NCI-H1694 (cell line): ENCODE measurements around the gene CCDC86.
"Not testable (repeated sequence)": the region's sequence is repeated elsewhere in the genome, so short reads cannot be mapped to it uniquely, and the experiment has no call there.

Source experiments
- DNase-seq: peaks from one replicate; lab custom pipeline; 2025; lab: John Stamatoyannopoulos, UW

The CCDC86 gene

GRCh38 chr11:60841797-60842667 lies at the start of gene CCDC86:
TSS of gene CCDC86 (plus strand) at chr11:60842113. CDS start at chr11:60842125, 12 bp downstream.
- DNase-seq: peak; percentile 77

- no peak for DNase-seq
These were observed 49.4 kb upstream of the CCDC86 start for GRCh38 chr11:60792521-60792920.

- DNase-seq: no peak
These were observed 46.6 kb upstream of the CCDC86 start for GRCh38 chr11:60795291-60795690.

- DNase-seq: no peak
These were observed 43.9 kb upstream of the CCDC86 start for GRCh38 chr11:60797846-60798630.

- DNase-seq: no peak
These were observed 43.3 kb upstream of the CCDC86 start for GRCh38 chr11:60798631-60799030.

DNA sequence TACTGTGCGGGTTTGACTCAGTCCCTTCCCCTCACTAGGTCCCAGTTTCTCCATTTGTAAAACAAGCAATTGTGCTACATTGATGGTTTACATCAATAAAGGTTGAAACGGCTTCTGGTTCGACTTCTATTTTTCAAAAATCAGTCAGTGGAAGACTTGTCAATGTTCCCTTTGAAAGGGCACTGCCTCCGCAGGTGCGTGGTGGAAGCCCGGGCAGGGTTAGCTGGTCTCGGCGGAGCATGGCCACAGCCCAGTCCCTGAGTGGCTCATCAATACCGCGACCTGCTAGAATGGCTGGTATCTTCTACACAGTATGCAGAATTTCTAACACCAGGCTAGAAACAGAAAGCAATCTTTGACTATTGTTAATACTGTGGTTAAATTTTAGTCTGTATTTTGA lies 40.7 kb upstream of the CCDC86 start:
- DNase-seq: no peak

GRCh38 chr11:60803273-60803936 lies 38.5 kb upstream of the CCDC86 start:
- DNase-seq: no peak

- no peak for DNase-seq
These were observed 32.7 kb upstream of the CCDC86 start for GRCh38 chr11:60809249-60809648.

DNA sequence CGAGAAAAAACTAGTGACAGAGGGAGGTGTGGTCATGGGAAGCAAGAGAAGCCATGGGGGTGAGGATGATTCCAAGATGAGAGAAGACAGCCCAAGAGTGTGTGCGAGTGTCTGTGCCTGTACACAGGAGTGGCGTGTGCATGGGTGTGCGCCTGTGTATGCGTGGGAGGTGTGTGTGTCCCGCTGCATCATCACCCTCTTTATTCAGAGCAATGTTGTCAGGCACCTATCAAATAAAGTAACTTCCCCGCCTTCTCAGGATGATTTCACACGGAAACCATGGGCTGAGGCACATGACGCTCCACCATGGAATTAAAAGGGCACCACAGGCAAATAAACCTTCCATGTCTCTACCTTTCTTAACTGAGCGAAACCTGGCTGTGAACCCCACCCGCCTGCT lies 32.2 kb upstream of the CCDC86 start:
- no peak for DNase-seq

GRCh38 chr11:60810151-60810550 lies 31.8 kb upstream of the CCDC86 start:
- no peak for DNase-seq

DNA sequence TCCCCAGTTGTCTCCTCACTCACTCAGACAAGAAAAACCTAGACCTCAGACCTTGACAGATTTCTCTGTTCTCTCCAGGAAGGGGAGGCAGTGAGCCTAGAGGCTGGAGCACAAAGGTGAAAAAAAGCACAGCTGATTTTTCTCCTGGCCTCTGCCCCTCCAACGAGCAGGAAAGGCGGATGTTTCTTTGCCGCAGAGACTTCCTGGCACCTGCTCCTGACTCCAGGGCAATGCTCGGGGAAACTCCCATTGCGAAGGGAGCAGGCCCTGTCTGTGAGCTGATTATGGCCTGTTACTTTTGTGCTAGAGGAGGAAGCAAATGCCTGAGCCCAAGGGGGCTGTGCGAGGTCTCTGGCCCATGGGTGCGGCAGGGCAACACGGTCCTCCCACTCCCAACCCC lies 31.3 kb upstream of the CCDC86 start:
- DNase-seq: no peak

GRCh38 chr11:60813324-60813723 lies 28.6 kb upstream of the CCDC86 start:
- DNase-seq: no peak

GRCh38 chr11:60814112-60814511 lies 27.8 kb upstream of the CCDC86 start:
- DNase-seq: no peak

DNA sequence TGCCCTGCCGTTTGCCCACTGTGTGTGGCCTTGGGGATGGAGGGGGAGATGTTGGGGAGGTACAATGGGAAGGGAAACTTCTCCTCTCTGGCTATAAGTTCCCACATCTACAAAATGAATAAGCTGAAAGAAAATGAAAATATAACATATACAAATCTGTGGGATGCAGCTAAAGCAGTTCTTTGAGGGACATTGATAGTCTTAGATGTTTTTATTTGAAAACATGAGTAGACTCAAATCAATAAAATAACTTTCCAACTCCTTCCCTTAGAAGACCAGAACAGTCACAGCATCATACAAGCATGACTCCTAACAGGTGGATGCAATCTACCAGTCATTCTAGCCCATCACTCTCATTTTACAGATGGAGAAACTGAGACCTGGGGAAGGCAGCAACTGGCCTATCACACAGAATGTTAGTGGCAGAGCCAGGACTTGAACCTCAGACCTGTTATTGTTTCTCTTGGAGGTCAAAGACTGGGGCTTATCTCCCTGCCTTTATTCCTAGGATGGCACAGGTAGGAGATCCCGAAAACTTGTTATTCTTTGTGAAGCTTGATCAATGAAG lies 25.2 kb upstream of the CCDC86 start:
- DNase-seq: no peak

DNA sequence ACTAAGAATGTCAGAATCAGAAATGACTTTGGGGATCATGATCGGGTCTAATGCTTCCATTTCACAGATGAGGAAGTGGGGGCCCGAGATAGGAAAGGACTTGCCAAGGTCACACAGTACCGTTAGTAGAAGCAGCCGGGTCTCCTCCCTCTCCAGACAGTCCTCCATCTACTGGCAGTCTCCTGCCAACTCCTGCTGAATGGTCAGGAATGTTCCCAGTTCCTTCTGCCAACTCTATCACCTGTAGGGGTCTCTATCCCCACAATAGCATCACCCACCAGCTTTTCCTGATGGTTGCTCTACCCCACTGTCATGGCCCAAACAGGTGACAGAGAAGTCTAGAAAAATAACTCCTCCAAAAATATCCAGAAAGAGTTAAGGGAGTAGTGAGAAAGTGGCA lies 23.9 kb upstream of the CCDC86 start:
- DNase-seq: no peak

GRCh38 chr11:60821827-60822599 lies 19.9 kb upstream of the CCDC86 start:
- DNase-seq: no peak

DNA sequence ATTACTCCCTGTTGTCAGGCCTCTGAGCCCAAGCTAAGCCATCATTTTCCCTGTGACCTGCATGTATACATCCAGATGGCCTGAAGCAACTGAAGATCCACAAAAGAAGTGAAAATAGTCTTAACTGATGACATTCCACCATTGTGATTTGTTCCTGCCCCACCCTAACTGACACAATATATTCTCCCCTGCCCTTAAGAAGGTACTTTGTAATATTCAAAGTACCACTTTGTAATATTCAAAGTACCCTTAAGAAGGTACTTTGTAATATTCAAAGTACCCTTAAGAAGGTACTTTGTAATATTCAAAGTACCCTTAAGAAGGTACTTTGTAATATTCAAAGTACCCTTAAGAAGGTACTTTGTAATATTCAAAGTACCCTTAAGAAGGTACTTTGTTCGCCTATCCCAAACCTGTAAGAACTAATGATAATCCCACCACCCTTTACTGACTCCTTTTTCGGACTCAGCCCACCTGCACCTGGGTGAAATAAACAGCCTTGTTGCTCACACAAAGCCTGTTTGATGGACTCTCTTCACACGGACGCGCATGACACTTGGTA lies 18.1 kb upstream of the CCDC86 start:
- not testable (repeated sequence) for DNase-seq

DNA sequence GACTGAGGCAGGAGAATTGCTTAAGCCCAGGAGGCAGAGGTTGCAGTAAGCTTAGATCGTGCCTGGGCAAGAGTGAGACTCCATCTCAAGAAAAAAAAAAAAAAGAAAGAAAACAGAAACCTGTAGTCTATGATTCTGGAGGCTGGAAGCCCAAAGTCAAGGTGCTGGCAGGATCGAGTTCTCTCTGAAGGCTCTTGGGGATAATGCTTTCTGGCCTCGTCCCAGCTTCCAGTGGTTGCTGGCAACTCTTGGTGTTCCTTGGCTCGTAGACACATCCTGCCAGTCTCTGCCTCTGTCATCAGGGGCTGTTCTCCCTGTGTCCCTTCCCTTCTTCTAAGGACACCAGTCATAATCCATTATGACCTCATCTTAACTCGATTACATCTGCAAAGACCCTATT lies 16.8 kb upstream of the CCDC86 start:
- DNase-seq: no peak

GRCh38 chr11:60825790-60826189 lies 16.1 kb upstream of the CCDC86 start:
- DNase-seq: no peak

DNA sequence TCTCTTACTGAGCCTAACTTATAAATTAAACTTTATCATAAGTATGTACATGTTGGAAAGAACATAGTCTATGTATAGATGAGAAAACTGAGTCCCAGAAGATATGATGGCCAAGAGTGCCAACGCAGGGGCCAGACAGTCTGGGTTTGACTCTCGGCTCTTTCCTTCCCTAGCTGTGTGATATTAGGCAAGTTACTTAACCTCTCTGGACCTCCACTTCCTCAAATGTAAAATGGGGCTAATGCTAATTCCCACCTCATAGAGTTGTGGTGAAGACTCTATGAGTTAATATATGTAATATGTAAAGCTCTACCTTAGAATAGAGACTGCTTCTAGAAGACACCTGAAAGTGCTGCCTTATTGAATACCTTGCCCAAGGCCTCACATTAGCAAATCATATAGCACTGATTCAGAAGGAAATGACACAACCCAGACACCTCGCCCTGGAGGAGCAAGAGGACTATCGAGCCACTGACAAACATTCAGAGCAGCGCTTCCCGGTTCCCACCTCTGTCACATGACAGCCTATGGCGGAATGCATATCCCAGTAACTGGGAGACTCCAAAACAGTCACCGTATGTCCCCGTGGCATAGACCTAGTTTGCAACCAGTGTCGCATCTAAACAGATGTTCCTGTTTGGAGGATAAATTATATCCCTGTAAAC lies 11.3 kb upstream of the CCDC86 start:
- DNase-seq: peak; percentile 95

- DNase-seq: no peak
These were observed 10.8 kb upstream of the CCDC86 start for GRCh38 chr11:60831143-60831500.
